Measurements from ENCODE around the gene VPS4B.
A peak's percentile ranks its signal among the peaks of the same experiment; 100 is the strongest.
"Not testable (repeated sequence)": the region's sequence is repeated elsewhere in the genome, so short reads cannot be mapped to it uniquely, and the experiment has no call there.

The VPS4B gene

DNA sequence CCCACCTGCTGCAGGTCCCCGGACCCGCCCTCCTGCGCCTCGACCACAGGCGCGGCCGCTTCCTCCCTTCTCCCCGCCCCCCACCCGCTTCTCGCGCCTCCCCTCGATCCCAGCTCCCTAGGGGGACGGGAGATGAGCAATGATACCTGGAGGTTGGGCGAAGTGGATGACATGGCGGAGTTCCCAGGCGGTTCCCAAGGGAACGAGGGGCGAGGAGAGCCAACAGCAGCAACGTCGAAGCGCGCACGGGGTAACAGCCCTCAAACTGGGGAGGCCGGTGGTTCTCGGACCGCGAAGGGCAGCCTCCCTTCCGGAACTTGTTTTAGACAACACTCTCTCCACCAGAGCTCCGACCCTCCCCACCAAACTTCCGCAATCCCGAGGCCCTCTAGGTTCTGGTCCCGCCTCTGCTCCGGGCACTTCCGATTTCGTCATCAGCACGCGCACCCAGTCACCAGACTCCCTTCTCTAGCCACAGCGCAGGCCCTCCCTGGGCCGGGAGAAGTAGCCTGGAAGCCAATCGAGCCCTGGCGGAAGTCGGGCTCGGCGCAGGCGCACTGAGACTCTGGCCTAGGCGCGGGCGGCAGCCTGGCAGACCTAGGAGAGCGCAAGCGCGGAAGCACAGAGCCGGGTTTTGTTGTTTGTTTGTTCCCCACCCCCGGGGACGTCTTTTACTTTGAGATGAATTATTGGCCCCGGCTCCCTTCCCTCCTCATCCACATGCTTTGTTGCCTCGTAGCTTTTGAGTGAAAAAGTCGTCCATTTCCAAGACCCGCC is at the start of gene VPS4B:
Gene VPS4B, minus strand, starts transcription at position 390 of the 777 bp plus-strand sequence. Its CDS starts 217 bp downstream, at position 173.
- peak; percentile 98 to 99 for DNase-seq

DNA sequence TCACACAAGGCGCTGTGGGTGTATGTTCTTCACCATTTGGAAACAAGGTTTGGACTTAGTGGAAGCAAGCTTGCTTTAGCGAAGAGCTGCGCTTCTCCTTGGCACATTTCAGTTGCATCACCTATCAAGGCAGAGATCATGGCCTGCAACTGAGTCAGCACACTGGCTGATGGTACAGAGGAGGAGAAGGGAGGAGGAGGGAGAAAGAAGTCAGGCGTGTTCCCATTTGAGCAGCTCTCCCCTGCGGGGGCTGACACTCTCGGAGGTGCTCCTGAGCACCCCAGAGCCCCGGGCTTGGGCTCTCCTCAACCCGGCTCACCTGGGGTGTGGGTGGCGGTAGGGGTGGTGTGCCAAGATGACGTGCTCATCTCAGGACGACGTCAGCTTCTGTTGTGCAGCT is 48.5 kb upstream of the VPS4B start:
- DNase-seq, result no peak

DNA sequence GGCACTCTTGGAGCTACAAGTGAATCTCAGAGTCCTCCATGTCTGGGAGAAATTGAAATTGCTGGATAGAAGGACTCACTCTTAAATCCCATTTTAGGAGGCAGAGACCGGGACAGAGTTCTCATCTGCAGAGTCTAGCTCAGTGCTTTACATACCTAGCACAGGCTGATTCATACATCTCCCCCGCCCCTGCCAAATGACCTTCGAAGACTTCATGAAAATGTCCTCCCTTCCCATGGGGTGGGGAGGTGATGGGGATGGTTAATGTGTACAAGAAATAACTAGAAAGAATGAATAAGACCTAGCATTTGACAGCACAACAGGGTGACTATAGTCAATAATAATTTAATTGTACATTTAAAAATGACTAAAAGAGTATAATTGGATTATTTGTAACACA is 46.3 kb upstream of the VPS4B start:
- no peak for DNase-seq

- DNase-seq, result no peak
Observed at GRCh38 chr18:63467699-63468098, 45.4 kb upstream of the VPS4B start.

- no peak for DNase-seq
Observed at GRCh38 chr18:63465059-63465458, 42.8 kb upstream of the VPS4B start.

GRCh38 chr18:63464434-63464833 is 42.2 kb upstream of the VPS4B start:
- DNase-seq, result no peak

GRCh38 chr18:63460414-63460813 is 38.1 kb upstream of the VPS4B start:
- no peak for DNase-seq

GRCh38 chr18:63457977-63458376 is 35.7 kb upstream of the VPS4B start:
- no peak for DNase-seq

DNA sequence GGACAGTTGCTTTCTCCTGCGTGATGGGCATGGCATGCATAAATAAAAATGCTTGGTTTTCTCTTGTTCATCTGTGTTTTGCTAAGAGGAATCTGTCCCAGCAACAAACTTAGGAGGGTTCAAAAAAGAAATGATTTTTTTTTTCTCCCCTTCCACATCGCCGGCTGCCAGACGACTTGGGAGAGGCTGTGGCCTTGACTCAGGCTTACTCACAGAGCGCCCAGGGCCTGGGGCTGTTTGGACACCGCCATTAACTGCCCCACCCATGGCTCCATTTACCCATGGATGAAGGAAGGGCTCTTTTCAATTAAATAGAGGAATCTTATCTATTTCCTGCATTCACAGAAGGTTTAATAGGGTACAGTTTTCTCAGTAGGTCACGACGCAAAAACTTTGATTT is 32.2 kb upstream of the VPS4B start:
- no peak for DNase-seq

GRCh38 chr18:63452751-63453150 is 30.5 kb upstream of the VPS4B start:
- DNase-seq, result not testable (repeated sequence)

DNA sequence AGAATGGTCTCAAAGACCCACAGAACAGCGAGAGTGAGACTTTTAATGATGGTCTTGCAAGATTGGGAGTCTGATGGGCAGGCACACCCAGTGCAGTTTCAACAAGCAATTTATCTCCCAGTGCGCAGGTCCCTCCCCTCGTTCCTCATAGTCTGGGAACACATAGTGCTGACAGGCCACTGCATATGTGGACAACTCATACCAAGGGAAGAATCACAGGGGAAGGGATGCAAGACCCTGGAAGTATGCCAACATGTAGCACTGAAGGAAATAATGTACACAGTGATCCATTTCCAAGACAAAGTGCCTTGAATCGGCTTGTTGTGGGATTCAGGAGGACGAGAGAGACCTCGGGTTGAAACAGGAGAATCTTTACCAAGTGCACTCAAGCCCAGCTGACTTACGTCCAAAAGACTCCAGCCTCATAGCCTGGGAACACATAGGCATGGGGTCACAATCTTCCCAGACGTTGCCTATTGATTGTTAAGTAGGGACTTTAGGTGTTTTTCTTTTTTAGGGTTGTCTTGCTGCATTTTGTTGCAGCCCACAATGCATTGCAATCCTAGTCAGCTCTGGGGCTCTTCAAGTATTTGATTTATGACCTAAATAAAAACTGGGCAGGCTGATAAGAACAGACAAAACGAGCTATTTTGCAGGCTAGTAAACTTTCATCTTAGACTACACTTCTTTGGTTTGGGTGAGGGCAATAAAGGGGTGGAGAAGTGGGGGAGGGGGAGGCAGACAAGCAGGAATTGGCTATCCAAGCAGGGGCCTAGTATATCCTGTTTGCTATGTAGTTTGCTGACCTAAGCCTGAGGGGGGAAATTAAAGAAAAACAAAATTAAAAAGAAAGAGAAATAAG is 29.8 kb upstream of the VPS4B start:
- no peak for DNase-seq

- DNase-seq, result no peak
Observed at GRCh38 chr18:63449426-63449825, 27.1 kb upstream of the VPS4B start.

- DNase-seq, result no peak
Observed at GRCh38 chr18:63447066-63447465, 24.8 kb upstream of the VPS4B start.

GRCh38 chr18:63446266-63446665 is 24.0 kb upstream of the VPS4B start:
- no peak for DNase-seq

DNA sequence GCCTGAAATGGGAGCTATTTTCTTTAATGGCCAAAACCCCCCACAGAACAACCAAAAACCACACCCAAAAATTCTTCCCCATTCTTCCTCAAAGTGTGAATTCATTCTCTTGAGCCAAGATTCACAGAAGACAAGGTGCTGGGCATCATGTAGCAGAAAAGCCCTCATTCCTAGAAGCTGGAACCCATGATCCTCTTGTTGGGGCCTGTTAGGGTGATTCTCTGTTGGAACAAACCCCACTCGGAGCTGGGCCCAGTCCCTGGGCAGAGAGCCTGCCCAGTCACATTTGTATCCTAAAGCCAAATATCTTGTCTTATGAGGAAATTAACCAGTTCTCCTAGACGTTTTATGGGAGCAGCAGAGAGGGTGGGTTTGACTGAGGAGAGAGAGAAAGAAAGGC is 22.8 kb upstream of the VPS4B start:
- no peak for DNase-seq

GRCh38 chr18:63444580-63444979 is 22.3 kb upstream of the VPS4B start:
- peak; percentile 31 to 35 for DNase-seq

DNA sequence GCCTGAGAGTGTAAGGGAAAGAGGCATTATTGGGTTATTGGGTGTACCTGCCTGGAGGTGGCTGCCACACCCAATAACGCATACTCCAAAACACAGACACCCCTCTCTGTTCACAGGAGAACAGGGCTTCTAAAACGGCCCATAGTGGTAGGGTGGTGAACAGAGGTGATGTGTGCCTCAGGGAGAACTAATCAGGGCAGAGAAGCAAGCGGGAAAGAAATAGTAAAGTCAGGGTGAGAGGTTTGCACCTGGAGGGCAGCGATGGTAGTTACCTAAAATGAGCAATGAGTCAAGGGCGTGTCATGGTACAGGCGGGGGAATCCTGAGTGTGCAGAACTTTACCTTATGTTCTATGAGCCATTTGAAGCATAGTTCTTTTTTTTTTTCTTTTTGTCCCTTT is 21.6 kb upstream of the VPS4B start:
- no peak for DNase-seq

- no peak for DNase-seq
Observed at GRCh38 chr18:63440881-63441280, 18.6 kb upstream of the VPS4B start.

GRCh38 chr18:63440219-63440618 is 17.9 kb upstream of the VPS4B start:
- DNase-seq, result peak; percentile 4 to 20

GRCh38 chr18:63439334-63439733 is 17.1 kb upstream of the VPS4B start:
- DNase-seq, result peak; percentile 74 to 79

DNA sequence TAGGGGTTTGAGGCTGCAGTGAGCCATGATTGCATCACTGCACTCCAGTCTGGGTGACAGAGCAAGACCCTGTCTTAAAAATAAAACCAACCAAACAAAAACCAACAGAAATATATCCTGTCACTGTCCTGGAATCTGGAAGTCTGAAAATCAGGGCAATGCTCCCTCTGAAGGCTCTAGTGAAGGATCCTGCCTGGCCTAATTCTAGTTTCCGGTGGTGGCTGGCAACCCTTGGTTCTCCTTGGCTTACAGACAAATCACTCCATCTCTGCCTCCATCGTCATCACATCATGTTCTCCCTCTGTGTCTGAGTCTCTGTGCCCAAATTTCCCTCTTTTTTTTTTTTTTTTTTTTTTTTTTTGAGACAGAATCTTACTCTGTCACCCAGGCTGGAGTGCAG is 15.9 kb upstream of the VPS4B start:
- no peak for DNase-seq

DNA sequence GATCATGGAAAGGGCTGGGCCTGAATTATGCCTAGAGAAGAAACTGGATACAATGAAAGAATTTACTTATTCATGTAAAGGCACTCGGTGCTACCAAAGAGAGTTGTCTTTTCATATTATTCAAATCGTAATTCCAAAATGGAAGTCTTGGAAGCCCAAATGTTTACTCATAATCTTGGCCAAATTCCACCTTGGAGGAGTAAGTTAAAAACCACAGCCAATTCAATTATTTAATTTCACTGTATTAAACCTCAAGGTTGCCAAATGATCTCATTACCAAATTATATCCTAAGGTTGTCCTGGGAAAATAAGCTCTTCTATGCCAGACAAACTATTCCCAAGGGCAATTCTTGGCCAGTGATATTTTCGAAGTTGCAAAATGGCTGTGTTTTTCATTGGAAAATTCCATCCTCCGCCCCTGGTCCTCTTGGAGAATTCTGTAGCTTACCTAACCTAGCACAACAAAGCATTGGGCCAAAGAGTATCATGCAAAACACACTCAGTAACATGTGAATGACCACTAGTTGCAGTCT is 11.1 kb upstream of the VPS4B start:
- DNase-seq, result no peak

DNA sequence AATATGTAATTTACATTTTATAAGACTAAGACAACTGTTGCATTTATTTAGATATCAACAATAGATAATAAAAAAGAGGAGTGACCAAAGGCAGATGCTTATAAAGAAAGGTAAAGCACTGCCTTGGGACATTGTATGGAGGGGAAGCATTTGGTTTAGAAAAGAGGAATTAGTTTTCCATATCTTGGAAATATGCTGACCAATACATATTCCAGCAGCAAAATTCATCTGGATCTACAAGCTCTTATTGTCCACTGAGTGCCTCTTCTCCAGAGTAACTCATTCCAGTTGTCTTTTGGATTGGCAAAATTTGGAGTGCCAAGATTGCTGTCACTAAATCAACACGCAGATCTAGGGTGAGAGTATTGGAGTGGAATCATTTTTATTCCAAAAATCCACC is 8.9 kb upstream of the VPS4B start:
- DNase-seq, result no peak

- DNase-seq, result no peak
Observed at GRCh38 chr18:63430526-63430925, 8.2 kb upstream of the VPS4B start.
